ENCODE results near the gene NFKBIZ. TPM values are rescaled to one million over a fixed set of nuclear protein-coding genes. Genes with fewer than 3 reads are reported as not detected.

Gene NFKBIZ
- total and polyA plus RNA-seq, 9 of the 15 experiments (the other 6 are each of a cell fraction or from before 2014, with no cell fraction given): 1.2 to 13.7 (median 5.7) TPM

- TF ChIP-seq TOE1 (IDR thresholded peaks at IDR 0.05; ENCODE audit: borderline replicate concordance) (no peak), TOE1 (CRISPR knock-in tag; IDR thresholded peaks at IDR 0.05; ENCODE audit: borderline replicate concordance, low read depth) (no peak), GTF2F1 (IDR thresholded peaks at IDR 0.05; ENCODE audit: low read depth, low read length) (no peak), MBD1 (CRISPR knock-in tag; IDR thresholded peaks at IDR 0.05) (no peak), RBM14 (IDR thresholded peaks at IDR 0.05; ENCODE audit: borderline replicate concordance, insufficient read depth, low read depth, low read length) (no peak), UBTF (IDR thresholded peaks at IDR 0.05; ENCODE audit: borderline replicate concordance in 1 of 2, low read depth in 2 of 2, low read length in 2 of 2) (peak; percentile 40 to 71; a peak in 1 of 4 replicates), ZFPM2 (CRISPR knock-in tag; IDR thresholded peaks at IDR 0.05) (no peak), EP400 (IDR thresholded peaks at IDR 0.05) (no peak), ATF7 (IDR thresholded peaks at IDR 0.05) (0 out of 2 replicates have a peak, but pooled peaks have one; percentile 12), BDP1 (IDR thresholded peaks at IDR 0.05; ENCODE audit: insufficient read depth, insufficient read length) (no peak), USF1 (CRISPR knock-in tag; IDR thresholded peaks at IDR 0.05) (no peak), ZNF41 (CRISPR knock-in tag; conservative IDR thresholded peaks at IDR 0.05) (no peak), RAD51 (IDR thresholded peaks at IDR 0.05; ENCODE audit: borderline replicate concordance, low read depth) (no peak), CCNT2 (IDR thresholded peaks at IDR 0.05; ENCODE audit: borderline replicate concordance, extremely low read depth, insufficient read length, low read depth, low read length) (peak; percentile 58), ZNF695 (CRISPR knock-in tag; IDR thresholded peaks at IDR 0.05) (no peak), KAT7 (CRISPR knock-in tag; IDR thresholded peaks at IDR 0.05; ENCODE audit: borderline replicate concordance) (peak; percentile 20; the same call in 1 of the 2 replicates), ZNF175 (CRISPR knock-in tag; IDR thresholded peaks at IDR 0.05; ENCODE audit: low read depth) (0 out of 2 replicates have a peak, but pooled peaks have one; percentile 33), EGR1 (conservative IDR thresholded peaks at IDR 0.05) (no peak), U2AF2 (optimal IDR thresholded peaks at IDR 0.05; ENCODE audit: low read depth, low read length) (no peak), ZBTB8A (IDR thresholded peaks at IDR 0.05; ENCODE audit: partially characterized antibody) (no peak), RNF2 (IDR thresholded peaks at IDR 0.05) (no peak)
- TF ChIP-seq, protein P1, sequence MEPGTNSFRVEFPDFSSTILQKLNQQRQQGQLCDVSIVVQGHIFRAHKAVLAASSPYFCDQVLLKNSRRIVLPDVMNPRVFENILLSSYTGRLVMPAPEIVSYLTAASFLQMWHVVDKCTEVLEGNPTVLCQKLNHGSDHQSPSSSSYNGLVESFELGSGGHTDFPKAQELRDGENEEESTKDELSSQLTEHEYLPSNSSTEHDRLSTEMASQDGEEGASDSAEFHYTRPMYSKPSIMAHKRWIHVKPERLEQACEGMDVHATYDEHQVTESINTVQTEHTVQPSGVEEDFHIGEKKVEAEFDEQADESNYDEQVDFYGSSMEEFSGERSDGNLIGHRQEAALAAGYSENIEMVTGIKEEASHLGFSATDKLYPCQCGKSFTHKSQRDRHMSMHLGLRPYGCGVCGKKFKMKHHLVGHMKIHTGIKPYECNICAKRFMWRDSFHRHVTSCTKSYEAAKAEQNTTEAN (CRISPR knock-in tag; IDR thresholded peaks at IDR 0.05): no peak
Measured at GRCh38 chr3:101848754-101849713, at the start of gene NFKBIZ (continued).
